ENCODE measurements around the gene ANKLE1. TPM values are rescaled to one million over a fixed set of nuclear protein-coding genes. Genes with fewer than 3 reads are reported as not detected.

The ANKLE1 gene, protein sequence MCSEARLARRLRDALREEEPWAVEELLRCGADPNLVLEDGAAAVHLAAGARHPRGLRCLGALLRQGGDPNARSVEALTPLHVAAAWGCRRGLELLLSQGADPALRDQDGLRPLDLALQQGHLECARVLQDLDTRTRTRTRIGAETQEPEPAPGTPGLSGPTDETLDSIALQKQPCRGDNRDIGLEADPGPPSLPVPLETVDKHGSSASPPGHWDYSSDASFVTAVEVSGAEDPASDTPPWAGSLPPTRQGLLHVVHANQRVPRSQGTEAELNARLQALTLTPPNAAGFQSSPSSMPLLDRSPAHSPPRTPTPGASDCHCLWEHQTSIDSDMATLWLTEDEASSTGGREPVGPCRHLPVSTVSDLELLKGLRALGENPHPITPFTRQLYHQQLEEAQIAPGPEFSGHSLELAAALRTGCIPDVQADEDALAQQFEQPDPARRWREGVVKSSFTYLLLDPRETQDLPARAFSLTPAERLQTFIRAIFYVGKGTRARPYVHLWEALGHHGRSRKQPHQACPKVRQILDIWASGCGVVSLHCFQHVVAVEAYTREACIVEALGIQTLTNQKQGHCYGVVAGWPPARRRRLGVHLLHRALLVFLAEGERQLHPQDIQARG
- total RNA-seq, result 0.23 TPM

DNA sequence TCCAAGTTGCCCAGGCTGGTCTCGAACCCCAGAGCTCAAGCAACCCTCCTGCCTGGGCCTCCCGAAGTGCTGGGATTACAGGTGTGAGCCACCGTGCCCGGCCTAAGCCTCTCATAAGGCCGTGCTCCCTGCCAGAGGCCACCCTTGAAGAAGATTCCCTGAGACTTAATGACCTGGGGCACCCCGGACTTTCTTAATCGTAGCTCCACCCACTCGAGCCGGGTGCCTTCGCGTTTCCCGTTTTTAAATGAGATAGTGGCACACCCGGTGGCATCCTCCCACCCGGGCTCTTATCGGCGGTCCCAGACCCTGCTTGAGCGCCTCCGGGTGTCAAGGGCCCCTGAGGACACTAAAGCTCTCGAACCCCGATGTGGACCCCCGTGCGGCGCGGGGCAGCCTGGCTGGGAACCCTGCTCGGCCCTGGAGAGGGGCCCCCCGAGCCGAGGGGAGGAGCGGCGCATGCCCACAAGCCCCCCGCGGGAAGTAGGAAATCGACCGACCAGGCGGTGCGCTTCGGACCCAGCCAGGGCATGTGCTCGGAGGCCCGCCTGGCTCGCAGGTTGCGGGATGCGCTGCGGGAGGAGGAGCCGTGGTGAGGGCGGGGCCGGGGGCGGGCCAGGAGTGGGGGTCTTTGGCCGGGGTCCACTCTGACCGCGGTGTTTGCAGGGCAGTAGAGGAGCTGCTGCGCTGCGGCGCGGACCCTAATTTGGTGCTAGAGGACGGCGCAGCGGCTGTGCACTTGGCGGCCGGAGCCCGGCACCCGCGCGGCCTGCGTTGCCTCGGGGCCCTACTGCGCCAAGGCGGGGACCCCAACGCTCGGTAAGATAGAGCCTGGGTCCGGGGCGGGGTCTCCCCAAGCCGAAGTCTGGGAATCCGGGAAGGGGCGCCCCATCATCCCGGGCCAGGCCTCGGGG, at the start of gene ANKLE1:
TSS of gene ANKLE1 (plus strand) at position 511 of the 914 bp plus-strand sequence. CDS start at position 531, 20 bp downstream.
- no peak for DNase-seq (ENCODE audit: low spot score)

DNA sequence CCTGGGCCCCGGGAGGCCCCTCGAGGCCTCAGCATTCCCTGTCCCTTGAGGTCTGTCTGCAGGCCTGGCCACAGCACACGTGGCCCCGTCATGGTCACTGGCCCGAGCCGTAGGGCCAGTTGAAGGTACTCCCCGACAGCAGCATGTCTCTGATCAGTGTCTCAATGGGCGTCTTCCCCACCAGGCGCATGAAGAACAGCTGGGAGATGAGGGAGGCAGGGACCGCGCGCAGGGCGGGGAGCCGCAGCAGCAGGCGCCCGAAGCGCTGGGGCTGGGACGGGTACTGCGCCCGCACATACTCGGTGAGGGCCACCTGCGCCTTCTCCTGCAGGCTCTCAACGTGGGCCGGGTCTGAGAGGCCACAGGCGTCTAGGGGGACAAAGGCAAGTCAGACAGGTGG, 49.4 kb upstream of the ANKLE1 start:
- no peak for DNase-seq (ENCODE audit: low spot score)

DNA sequence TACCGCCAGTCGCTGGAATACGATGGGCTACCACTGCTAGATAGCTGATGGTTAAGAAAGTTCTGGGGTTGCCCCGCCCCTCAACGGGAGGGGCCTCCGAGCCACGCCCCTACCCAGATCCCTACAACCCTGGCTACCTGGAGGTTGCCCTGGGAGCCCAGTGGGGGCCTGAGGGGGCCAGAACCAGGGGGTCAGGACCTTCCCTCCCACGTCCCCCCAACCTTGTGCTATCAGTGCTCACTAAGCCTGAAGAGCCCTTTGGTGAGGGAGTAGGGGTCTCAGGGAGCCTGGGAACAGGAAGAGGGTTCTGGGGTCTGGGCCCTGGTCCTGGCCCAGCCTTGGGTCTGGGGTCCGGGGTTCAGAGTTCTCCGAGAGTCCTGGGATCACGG, 46.8 kb upstream of the ANKLE1 start:
- no peak for DNase-seq (ENCODE audit: low spot score)

DNA sequence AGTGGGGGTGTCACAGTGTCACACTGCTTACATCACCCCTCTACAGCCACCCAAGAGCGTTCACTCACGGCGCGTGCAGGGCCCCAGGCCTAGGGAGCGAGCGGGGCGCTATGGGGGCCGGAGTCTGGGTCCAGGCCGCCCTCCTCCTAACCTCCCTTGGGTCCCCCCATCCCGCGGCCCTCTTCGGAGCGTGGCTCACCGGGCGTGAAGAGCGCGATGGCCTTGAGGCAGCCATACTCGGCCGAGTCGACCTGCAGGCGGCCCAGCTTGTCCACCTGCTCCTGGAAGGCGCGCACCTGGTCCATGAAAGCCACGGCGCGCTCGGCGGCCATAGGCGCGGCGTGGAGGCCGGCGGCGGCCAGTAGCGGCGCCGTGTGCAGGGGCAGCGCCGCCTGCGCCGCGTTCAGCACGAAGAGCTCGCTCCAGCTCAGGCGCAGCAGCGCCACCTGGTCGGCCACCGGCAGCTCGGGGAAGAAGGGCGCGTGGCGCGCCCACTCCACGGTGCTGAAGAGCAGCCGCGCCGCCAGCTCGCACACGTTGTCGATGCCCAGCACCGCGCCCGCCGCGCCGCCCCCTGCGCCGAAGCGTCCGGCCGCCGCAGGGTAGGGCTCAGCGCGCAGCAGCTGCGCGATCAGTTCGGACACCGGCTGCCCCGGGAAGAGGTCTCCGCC, 46.3 kb upstream of the ANKLE1 start:
- DNase-seq (ENCODE audit: low spot score), result no peak

DNA sequence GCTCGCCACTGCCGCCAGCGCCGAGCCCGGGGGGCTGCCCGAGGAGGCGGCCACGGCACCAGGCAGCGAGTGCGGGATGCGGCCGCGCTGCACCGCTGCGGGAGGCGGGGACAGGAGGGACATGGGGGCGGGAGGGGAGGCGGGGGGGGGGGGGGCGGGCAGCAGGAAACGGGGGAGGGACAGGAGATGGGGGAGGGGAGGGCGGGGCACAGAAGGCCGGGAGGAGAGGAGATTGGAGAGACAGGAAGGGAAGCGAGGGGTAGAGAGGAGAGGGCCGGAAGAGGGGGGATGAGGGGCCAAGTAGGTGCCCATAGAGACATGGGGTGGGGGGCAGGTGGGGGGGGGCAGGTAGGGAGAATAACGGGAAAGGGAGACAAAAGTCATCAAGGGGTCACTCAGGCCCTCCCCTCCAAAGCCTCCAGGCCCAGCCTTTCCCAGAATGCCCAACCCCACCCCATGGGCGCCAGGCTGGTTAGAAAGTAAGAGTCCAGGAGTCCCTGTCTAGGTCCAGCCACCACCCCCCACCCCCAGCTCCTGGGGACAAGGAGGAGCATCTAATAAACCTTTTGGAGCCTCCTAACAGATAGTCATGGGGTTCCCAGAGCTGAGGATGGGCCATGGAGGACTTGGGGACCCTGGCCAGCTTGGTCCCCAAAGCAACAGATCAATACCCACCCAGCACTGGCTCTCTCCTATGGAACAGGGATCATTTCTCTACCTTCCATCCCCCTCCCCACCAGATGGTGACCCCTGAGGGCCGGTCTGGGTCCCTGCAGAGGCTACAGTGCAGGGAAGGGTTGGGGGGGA, 45.5 kb upstream of the ANKLE1 start:
- no peak for DNase-seq (ENCODE audit: low spot score)

DNA sequence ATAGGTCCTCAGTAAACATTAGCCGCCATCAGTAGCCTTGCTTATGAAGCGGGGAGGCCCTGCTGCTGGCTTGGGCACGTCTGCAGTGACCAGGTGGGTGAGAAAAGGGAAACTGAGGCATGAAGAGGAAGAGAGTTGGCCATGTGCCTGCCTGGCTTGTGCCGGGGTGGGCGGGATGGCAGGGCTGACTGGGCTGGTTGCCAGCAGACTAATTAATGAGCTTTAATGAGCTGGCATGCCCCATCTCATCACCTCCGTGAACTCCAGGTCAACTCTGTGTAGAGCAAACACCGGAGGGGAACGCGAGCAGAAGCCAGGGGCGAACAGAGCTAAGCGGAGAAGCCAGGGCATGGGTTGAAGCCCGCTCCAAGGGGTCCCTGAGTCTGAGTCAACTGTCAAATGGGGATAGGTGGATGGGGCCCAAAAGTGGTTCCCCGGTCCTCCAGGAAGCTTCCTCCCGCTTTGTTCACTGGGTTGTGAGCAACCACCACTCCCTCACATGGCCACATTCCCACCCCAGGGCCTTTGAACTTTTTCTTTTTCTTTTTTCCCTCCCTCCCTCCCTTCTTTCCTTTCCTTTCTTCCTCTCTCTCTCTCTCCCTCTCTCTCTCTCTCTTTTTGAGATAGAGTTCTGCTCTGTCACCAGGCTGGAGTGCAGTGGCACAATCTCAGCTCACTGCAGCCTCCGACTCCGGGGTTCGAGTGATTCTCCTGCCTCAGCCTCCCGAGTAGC, 44.7 kb upstream of the ANKLE1 start:
- no peak for DNase-seq (ENCODE audit: low spot score)

DNA sequence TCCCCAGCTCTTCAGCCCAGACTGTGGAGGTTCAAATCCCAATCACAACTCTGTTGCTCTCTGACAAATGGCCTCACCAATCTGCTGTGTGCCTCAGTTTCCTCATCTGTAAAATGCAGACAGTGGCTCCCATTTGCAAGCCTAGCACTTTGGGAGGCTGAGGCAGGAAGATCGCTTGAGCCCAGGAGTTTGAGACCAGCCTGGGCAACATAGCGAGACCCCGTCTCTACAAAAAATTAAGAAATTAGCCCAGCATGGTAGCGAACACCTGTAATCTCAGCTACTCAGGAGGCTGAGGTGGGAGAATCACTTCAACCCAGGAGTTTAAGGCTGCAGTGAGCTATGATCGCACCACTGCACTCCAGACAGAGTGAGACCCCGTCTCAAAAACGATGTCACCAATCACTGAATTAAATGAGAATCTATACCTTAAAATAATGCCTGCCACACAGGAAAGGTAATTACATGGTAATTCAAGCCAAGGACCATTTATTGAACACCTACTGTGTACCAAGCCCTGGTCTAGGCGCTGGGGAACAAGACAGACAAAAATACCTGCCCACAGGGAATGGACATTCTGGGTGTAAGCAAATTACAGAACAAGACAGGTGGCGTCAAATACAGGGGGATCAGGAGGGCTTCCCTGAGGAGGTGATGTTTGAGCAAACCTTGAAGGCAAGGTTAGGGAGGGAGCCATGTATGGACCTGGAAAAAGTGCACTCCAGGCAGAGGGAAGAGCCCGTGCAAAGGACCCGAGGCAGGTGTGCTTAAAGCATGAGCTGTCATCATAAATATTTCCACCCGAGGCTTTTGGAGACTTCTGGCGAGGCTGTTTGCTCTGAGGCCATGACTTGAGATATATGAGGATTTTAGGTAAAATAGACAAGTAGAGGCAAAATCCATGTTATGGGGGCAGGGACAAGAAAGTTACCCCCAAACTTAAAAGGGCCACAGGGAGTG, 43.7 kb upstream of the ANKLE1 start:
- DNase-seq (ENCODE audit: low spot score), result no peak

DNA sequence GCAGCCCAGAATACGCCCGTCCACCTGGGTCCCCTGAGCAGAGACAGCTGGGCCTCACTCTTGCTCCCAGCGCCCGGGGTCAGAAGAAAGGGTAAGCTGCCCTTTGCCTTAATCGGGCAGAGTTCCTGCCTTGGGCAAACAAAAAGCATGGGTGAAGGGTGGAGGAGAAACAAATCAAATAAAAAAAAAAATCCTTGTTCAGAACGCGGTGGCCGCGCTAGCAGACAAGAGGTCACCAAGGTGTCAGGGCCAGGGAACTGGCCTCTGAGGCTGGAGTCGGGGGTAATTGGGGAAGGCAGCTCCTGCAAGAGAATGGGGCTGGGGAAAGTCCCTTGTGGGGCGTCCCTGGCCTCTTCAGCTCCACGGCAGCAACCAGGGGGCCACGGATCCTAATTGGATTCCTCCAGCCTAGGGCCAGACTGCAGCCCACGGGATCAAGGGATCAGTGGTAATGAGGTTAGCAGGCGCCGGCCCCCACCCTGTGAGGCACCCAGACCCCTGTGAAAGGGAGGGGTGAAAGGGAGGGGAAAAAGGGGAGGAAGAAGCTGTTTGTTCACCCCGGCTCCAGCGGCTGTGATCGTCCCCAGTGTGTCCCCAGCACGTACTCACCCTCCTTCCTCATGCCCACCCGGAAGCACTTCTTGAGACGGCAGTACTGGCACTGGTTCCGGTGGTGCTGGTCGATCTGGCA, 41.5 kb upstream of the ANKLE1 start:
- no peak for DNase-seq (ENCODE audit: low spot score)

DNA sequence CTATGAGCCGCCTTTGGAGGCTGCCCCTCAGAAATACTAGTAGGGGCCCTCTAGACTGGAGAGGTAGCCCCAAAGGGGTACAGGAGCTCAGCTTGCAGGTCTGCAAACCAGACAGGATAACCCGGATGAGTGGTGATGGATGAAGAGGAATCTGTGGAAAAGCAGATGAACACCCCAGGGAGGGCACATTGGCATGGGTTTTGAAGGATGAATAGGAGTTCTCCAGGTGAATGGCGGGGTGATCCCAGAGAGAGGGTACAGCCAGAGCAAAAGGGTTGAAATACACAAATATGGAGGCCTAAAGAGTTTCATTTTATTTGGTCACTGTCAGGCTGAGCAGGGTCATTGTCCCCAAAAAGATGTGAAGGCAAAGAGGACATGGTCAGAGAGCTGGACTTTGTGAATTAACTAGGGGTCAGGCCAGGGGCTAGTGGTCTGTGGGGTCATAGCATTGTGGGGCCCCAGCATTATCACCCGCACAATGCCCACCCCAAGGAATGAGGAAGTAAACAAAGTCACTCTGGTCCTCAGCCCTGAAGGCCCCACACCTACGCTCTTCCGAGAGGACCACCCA, 40.8 kb upstream of the ANKLE1 start:
- DNase-seq (ENCODE audit: low spot score), result no peak

DNA sequence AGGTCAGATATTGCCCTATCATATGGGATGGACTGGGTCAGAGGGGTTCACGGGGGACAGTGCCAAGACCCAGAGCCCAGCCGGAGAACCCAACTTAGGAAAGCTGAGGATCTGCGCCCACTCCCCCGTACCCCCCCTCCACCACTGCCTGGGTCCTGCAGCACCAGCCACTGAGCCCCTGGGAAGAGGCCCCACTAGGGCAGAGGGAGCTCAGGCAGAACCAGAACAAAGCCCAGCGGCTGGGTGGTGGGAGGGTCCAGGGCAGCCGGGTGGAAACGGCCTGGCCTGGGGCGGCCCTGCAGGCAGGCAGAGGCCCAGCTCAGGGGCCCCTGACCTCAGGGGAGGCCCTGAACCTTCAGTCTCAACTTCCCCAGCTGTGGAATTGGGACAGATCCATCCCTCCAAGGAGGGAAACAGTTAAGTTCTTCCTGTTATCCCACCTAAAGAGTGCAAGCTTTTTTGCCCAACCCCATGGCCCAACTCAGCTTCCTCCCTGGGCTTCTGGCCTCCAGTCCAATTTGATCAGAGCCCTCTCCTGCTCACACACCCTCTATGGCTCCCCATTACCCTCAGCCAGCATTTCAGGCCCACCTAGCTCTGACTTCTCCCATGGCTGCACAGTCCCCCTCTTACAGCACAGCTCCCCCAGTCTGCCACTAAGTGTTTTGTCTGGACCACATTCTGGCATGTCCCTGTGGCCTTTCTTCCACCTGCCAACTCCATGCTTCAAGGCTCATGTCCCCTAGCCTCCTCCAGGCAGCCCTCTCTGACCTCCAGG, 39.1 kb upstream of the ANKLE1 start:
- no peak for DNase-seq (ENCODE audit: low spot score)

DNA sequence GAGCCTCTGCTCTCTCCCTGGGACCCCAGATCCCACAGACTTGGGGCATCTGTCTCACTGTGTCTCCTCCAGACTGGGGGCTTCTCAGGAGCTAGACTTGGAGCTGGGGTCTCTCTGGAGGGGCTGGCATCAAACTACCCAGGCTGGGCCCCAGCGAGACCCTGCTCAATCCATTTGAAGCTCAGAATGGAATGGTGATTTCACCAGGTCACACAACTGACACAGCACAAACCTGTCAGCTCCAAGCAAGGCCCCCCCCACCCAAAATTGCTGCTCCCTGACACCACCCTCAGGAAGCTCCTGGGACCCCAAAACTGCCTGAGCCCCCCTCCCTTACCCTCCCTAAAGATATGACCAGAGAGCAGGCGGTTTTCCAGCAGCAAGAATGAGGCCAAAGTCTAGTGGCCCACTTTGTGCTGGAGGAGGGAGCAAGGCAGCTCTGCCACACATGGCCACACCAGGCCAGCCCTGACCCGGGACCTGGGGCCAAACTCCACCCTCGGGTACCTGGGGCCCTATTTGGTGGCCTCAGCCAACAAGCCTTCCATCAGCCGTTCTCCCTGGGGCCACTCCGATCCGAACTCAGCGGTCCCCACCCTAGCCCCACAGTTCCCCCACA, 38.4 kb upstream of the ANKLE1 start:
- no peak for DNase-seq (ENCODE audit: low spot score)

DNA sequence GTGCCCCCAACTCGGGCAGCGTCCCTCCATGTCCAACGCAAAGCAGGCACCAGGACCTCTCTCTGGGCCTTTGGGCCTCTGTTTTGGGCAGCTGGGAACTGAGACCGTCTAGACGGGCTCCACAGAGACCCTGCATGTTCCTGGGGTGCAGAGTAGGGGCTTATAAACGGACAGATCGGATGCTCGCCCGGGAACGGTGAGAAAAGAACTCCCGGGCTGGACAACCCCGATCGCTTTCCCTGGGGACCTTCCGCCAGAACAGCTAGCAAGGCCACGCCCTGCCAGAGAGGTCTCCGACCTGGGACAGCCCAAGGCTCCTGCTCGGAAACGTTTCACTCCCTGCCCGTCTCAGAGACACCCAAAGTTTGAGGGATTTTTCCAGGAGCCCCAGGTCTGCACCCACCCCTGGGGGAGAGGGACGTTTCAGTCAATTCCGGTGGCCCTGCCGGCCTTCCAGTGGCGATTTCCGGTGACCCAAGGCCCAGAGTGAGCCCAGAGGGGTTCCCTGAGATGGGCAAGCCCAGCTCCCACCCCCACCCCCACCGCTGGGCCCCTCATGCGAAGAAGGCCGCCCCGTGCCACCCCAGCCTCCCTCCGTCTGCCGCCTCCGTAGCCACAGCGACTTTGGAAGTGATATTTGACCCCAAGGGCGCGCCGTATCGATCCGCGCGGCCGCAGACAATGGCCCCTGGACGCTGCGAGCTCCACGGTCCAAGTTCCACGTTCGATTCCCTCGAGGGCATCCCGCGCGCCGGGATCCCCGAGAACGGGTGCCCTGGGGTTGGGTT, 37.7 kb upstream of the ANKLE1 start:
- no peak for DNase-seq (ENCODE audit: low spot score)

DNA sequence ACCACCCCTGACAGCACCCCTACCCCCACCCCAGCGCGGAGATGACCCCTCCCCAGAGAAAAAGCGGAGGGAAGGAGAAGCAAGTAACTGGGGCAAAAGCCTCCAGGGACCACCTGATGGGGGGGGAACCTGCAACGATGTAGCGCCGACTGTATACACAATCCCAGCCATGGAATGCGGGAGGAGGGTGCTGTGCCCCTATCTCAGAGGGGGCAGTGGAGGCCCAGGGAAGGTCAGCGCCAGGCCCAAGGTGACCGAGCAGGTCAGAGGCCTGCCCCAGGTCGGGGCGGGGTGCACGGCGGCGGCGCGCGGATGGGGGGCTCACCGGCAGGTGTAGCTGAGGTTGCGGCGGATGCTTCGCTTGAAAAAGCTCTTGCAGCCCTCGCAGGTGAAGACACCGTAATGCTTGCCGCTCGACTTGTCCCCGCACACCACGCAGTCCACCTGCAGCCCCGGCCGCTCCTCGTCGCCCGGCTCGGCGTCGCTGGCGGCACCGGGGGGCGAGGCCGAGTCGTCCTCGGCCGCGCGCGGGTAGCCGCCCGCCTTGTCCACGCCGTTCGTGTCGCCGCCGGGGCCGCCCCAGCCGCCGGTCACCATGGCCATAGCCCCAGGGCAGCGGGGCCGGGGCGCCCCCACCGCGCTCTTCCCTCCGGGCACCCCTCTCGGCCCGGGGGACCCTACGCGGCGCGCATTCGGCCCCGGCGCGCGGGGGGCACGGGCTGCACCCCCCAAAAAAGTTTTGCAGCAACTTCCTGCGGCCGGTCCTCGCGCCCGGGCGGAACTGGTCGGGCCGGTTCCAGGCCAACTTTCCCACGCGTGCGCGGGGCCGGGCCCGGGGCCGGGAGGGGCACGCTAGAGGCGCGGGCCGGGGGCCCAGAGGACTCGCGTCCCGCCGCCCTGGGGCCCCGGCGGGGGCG, 36.8 kb upstream of the ANKLE1 start:
- no peak for DNase-seq (ENCODE audit: low spot score)

DNA sequence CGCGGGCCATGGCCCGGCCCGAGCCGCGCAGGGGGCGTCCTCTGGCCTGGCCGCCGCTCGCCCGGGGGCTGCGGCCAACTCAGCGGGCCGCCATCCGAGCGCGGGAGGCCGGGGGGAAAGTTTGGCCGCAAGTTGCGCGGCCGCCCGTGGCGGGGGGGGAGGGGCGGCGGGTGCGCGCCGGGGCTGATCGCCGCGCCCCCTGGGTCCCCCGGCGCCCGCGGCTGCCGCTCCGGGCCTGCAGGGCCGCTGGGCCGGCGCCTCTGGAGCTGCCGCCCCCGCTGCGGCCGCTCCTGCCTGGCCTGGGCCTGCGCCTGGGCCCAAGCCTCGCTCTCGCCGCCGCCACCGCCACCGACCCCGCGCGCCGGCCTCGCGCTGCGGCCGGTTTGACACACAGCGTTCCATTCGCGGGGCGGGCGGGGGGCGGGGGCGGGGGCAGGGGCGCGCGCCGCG, 36.1 kb upstream of the ANKLE1 start, which contains the start of gene NR2F6:
TSS of gene NR2F6 (minus strand) at position 385 of the 450 bp plus-strand sequence. CDS start 699 bp downstream, outside the sequence.
- DNase-seq (ENCODE audit: low spot score), result no peak

All from ureter (tissue), 1 donor.